SK-N-MC (cell line): ENCODE data around the gene TEAD1.

Experiments used
- EZH2 ChIP-seq: fragments of 200-600 bp; sonication (generic); IDR thresholded peaks from one replicate; pipeline ENCODE4 v1.6.1; 2017; ENCODE audit warnings: antibody characterized with exemption
- FOXP2 ChIP-seq: optimal IDR thresholded peaks from 2 replicates; pipeline ENCODE3; 2011; ENCODE audit warnings: mild to moderate bottlenecking, moderate library complexity; ENCODE audit not compliant: insufficient read depth; ENCODE audit errors: extremely low read length, control extremely low read depth
- POLR2AphosphoS5 ChIP-seq: IDR thresholded peaks from 2 replicates; pipeline ENCODE4 v1.6.1; 2012; ENCODE audit warnings: mild to moderate bottlenecking, low read depth, low read length, borderline replicate concordance

GRCh38 chr11:12857572-12857971 lies 183.4 kb downstream of the TEAD1 start:
- TF ChIP-seq POLR2AphosphoS5: no peak
- no peak for TF ChIP-seq EZH2
- TF ChIP-seq FOXP2: no peak
